ENCODE data around the gene ELF4.

The ELF4 gene

DNA sequence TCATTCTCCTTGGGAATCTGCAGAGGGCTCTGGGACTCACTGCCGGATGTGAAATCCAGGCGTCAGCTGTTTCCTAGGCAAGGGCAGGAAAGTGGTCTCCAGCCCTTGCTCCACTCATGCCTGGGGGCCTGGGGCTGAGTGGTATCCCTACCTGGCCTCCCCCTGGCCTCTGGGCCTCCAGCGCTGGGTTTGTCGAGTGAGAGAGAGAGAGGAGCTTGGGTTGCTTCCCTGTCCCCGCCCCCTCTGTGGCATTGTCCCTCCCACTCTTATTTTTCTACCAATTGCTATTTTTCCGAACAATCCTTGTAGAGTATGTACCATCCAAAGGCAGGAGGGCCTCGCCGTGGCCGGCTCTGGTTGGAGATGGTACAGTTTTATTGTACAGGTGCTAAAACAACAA is 53.1 kb downstream of the ELF4 start:
- no peak for TF ChIP-seq CTCF (conservative IDR thresholded peaks at IDR 0.05; ENCODE audit: low read depth, low read length)
- DNase-seq (ENCODE audit: low read depth): peak; percentile 14
- no peak overlapping the region for H3K4me3 ChIP-seq (ENCODE audit: low read depth, low read length)

GRCh38 chrX:130055899-130056298 is 54.4 kb downstream of the ELF4 start:
- DNase-seq (ENCODE audit: low read depth): no peak
- no peak overlapping the region for H3K4me3 ChIP-seq (ENCODE audit: low read depth, low read length)
- TF ChIP-seq CTCF (conservative IDR thresholded peaks at IDR 0.05; ENCODE audit: low read depth, low read length): no peak

DNA sequence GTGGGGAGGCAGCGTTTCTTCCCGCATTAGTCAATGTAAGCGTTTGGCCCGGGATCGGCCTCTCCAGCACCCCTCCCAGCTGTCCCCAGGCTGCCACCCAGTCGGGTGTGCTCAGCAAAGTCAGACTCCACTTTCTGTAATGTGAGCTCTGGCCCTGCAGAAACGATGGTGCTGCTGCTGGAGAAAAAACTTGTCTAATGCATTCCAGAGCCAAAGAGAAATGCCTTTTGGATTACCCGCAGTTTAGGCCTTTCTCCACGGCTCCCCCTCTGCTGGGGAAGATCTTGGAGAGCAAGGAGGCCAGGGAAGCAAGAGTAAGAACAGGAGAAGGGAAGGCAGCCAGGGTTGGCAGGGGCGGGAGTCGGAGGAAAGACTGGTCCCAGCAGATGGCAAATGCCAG is 55.2 kb downstream of the ELF4 start:
- peak; percentile 65 for DNase-seq (ENCODE audit: low read depth)
- TF ChIP-seq CTCF (conservative IDR thresholded peaks at IDR 0.05; ENCODE audit: low read depth, low read length): peak; percentile 9
- H3K4me3 ChIP-seq (ENCODE audit: low read depth, low read length): no peak overlapping the region

DNA sequence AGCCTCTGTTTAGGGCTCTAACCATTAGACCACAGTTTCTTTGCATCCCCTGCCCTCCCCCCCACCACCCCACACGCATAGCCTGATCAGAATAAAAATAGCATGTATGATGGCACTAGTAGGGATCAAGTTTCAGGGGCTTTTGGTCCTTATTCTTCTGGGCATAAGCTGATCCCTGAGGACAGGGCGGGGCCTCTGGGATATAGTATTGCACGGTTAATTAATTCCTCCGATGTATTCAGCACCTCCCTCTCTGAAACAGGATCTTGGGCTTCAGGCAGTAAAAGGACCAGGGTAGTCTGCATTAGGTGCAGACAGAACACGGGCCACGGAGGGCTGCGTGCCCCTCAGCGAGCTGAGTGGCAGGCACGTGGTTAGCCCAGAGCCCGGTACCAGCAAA is 57.1 kb downstream of the ELF4 start:
- no peak overlapping the region for H3K4me3 ChIP-seq (ENCODE audit: low read depth, low read length)
- no peak for DNase-seq (ENCODE audit: low read depth)
- no peak for TF ChIP-seq CTCF (conservative IDR thresholded peaks at IDR 0.05; ENCODE audit: low read depth, low read length)

DNA sequence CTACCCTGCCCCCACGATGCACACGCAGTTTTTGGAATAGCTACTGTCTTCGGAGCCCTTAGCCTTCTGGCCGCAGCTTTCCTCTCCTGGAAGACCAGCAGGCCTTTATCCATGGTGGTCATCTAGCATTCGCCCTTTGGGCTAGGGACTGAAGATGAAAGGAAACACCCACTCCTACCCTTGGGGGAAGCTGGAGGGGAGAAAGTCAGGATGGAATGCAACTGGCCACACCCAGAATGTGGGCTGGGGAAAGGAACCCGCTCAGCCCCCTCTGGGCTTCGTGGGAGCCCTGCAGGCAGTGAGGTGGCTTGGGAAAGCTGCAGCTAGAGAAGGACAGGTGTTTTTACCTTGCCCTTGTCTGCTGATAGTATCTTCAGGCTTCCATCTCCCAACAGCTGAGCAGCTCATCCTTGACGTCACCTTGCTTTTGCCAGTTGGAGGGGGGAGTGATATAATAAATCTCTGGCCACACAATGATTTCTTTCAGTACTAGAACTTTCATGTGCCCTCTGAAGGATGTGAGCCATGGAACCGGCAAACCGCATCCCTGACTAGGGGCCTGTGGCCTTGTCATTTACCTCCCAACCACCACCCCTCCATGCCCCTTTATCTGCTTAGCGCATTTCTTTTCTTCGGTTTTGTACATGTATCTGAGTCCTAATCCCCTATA is 59.0 kb downstream of the ELF4 start:
- TF ChIP-seq CTCF (conservative IDR thresholded peaks at IDR 0.05; ENCODE audit: low read depth, low read length): no peak
- H3K4me3 ChIP-seq (ENCODE audit: low read depth, low read length): no peak overlapping the region
- no peak for DNase-seq (ENCODE audit: low read depth)

DNA sequence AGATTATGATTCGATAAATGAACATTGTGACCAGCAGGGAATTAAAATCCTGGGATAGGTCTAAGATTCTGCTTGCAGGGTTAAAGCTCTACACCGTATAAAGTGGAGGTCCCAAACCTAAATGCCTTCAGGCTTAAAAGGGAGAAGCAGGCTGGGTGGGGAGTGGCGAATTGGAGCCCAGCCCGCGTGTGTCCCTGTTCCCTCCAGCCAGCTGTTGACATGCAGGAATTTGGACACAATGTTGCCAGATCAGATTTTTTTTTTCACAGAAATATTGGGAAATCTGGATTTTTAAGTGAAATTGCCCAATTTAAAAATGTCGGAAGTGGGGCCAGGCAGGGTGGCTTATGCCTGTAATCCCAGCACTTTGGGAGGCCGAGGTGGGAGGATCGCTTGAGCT is 60.5 kb downstream of the ELF4 start:
- TF ChIP-seq CTCF (conservative IDR thresholded peaks at IDR 0.05; ENCODE audit: low read depth, low read length): no peak
- no peak for DNase-seq (ENCODE audit: low read depth)
- H3K4me3 ChIP-seq (ENCODE audit: low read depth, low read length): no peak overlapping the region

- H3K4me3 ChIP-seq (ENCODE audit: low read depth, low read length): no peak overlapping the region
- DNase-seq (ENCODE audit: low read depth): no peak
- no peak for TF ChIP-seq CTCF (conservative IDR thresholded peaks at IDR 0.05; ENCODE audit: low read depth, low read length)
Measured at GRCh38 chrX:130048686-130049222, 61.5 kb downstream of the ELF4 start.

Measured in choroid plexus epithelial cell (primary cell).